LNCaP clone FGC (cell line): ENCODE results near the gene GRK4.

ENCODE experiments used
- DNase-seq: peaks from one replicate; pipeline ENCODE4 v3.0.0-alpha.2; 2011; ENCODE audit warnings: low read depth
- H3K4me3 ChIP-seq: 2 replicates; pipeline ENCODE4 v1.5.1; 2011; ENCODE audit warnings: mild to moderate bottlenecking, low read depth, low read length, control low read depth
- TF ChIP-seq, protein P1 (sequence below): IDR thresholded peaks from 2 replicates; pipeline ENCODE4 v1.5.1; 2012; ENCODE audit warnings: mild to moderate bottlenecking; ENCODE audit not compliant: control insufficient read depth, insufficient read depth; ENCODE audit errors: extremely low read depth

The GRK4 gene

DNA sequence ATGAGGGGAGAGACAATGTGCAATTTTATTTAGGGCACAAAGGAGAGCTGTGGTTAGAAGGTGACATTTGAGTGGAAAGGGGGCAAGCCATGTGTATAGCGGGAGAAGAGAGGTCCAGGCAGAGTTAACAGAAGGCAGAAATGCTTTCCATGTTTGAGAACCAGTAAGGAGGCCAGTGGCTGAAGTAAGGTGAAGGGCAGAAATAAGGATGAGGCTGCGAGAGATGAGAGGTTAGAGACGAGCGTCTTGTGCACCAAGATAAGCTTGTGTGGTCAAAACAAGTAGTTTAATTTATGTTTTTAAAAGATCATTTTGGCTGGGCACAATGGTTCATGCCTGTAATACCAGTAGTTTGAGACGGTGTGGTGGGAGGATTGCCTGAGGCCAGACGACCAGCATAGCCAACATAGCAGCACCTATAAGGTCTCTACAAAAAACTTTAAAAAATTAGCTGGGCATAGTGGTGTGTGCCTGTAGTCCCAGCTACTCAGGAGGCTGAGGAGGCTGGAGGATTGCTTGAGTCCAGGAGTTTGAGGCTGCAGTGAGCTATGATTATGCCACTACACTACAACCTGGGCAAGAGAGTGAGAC, 119.6 kb downstream of the GRK4 start:
- TF ChIP-seq, protein P1, sequence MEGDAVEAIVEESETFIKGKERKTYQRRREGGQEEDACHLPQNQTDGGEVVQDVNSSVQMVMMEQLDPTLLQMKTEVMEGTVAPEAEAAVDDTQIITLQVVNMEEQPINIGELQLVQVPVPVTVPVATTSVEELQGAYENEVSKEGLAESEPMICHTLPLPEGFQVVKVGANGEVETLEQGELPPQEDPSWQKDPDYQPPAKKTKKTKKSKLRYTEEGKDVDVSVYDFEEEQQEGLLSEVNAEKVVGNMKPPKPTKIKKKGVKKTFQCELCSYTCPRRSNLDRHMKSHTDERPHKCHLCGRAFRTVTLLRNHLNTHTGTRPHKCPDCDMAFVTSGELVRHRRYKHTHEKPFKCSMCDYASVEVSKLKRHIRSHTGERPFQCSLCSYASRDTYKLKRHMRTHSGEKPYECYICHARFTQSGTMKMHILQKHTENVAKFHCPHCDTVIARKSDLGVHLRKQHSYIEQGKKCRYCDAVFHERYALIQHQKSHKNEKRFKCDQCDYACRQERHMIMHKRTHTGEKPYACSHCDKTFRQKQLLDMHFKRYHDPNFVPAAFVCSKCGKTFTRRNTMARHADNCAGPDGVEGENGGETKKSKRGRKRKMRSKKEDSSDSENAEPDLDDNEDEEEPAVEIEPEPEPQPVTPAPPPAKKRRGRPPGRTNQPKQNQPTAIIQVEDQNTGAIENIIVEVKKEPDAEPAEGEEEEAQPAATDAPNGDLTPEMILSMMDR = no peak
- no peak overlapping the region for H3K4me3 ChIP-seq
- no peak for DNase-seq

DNA sequence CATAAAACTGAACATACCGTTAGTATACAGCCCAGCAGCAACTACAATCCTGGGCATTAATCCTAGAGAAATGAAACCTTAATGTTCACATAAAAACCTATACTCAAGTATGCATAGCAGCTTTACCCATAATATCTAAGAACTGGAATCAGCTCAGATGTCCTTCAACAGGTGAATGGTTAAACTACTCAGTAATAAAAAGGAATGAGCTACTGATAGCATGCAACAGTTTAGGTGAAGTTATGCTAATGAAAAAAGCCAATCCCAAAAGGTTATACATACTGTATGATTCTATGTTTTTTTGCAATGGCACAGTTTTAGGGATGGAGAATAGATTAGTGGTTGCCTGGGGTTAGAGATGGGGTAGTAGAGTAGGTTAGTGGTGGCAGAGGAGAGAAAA, 120.4 kb downstream of the GRK4 start:
- H3K4me3 ChIP-seq = no peak overlapping the region
- TF ChIP-seq, protein P1 = no peak
- no peak for DNase-seq

DNA sequence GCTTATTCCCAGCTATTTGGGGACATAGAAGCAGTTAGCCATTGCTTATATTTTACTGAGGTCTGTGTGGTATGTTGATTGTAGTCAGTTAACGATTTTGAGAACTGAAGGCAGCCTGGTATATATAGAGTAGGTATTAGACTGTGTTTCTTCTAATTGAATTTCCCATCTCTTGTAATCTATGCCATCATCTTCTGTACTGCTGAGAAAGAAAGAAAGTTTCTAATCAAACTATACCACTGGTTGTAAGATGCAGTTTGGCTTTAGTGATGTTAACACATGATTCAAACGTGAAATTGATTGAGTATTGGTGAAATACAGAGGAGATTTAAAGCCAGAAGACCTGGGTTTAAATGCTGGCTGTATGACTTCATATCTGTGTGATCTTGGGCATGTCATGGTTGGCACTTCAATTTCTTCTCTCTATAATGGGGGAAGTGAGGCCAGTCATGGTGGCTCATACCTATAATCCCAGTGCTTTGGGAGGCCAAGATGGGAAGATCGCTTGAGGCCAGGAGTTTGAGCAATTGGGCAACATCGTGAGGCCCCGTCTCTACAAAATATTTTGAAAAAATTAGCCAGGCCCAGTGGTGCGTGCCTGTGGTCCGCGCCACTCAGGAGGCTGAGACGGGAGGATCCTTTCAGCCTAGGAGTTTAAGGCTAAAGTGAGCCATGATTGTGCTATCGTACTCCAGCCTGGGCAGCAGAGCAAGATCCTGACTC, 122.7 kb downstream of the GRK4 start:
- no peak for DNase-seq
- H3K4me3 ChIP-seq = no peak overlapping the region
- TF ChIP-seq, protein P1 = no peak

DNA sequence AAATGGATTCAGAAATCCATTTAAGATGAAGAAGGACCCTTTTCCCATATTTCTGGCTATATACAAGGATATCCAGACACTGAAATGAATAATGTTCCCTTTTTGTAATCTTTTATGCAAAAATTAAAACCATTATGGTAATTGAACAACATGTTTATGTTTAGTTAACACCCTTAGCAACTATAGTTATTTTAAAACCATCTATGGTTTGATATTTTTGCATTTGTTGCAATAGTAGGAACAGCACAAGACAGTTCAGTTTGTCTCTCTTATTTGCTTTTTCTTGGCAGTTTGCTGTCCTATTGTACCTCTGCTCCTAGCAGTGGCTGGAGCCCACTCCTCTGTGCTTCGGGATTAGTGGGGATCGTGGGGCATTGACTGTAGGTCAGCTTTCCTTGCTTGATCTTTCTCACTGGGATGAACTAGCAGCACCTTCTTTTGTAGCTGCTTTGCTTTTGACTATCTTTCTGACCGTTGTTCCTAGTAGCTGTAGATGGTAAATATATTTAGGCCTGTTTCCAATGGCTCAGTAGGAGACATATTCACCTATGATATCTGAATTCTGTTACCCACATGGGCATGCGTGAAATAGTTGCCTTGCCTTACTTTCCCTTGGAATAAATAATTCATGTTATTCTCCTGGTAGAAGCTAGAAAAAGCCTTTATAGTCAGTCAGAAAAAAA, 123.9 kb downstream of the GRK4 start:
- no peak overlapping the region for H3K4me3 ChIP-seq
- DNase-seq = no peak
- TF ChIP-seq, protein P1 = no peak
